ENCODE measurements around the gene DCAF8. TPM values are rescaled to one million over a fixed set of nuclear protein-coding genes. Genes with fewer than 3 reads are reported as not detected.

DCAF8 gene
- total and polyA plus RNA-seq, 2 experiments from 2014 or later, result 79.7 to 80.4 TPM

GRCh38 chr1:160210561-160210960 lies 51.8 kb downstream of the DCAF8 start:
- DNase-seq, result no peak
- H3K9me3 ChIP-seq (ENCODE audit: low read depth), result no peaks in the 10 kb centered on the region
- no peaks in the 10 kb centered on the region for H4K20me1 ChIP-seq (ENCODE audit: insufficient read depth)
- peaks cover 79% of the 10 kb centered on the region for H3K79me2 ChIP-seq (ENCODE audit: insufficient read depth)
- H3K4me3 ChIP-seq, result no peak overlapping the region
- H3K9ac ChIP-seq, result no peak overlapping the region
- in situ Hi-C loops (cut with MboI), result no loop called here
- 80 to 83% methylated on average over 5 of the region's 5 CpGs for WGBS, 2 experiments (ENCODE audit: low coverage in 1 of 2, low lambda C conversion rate in 2 of 2, missing lambda C conversion rate in 2 of 2)
- no peak overlapping the region for H3K4me2 ChIP-seq (ENCODE audit: unreplicated experiment)
- H3K27me3 ChIP-seq (replicated peaks; ENCODE audit: insufficient read depth), result no peaks in the 10 kb centered on the region
- H3K36me3 ChIP-seq (ENCODE audit: low read depth), result peaks cover 58% of the 10 kb centered on the region
- peaks cover 74% of the 10 kb centered on the region for H3F3A ChIP-seq (ENCODE audit: insufficient read depth)
- no peak overlapping the region for H2AFZ ChIP-seq
- H3K27ac ChIP-seq, result peak overlapping the region; percentile 23
- TF ChIP-seq EZH2phosphoT487 (IDR thresholded peaks at IDR 0.05; ENCODE audit: insufficient read depth, low read depth), result no peak
- no peak for TF ChIP-seq EZH2 (IDR thresholded peaks at IDR 0.05; ENCODE audit: insufficient read depth, poor library complexity, severe bottlenecking)
- H3K4me1 ChIP-seq (ENCODE audit: insufficient read depth), result peaks cover 47% of the 10 kb centered on the region
- H3K9me2 ChIP-seq (ENCODE audit: insufficient read depth), result no peaks in the 10 kb centered on the region

- peak overlapping the region; percentile 93 for H3K27ac ChIP-seq
- peaks cover 50% of the 10 kb centered on the region for H3K4me1 ChIP-seq (ENCODE audit: insufficient read depth)
- no peaks in the 10 kb centered on the region for H3K27me3 ChIP-seq (replicated peaks; ENCODE audit: insufficient read depth)
- H3K79me2 ChIP-seq (ENCODE audit: insufficient read depth), result peaks cover 81% of the 10 kb centered on the region
- H2AFZ ChIP-seq, result no peak overlapping the region
- in situ Hi-C loops (cut with MboI), result no loop called here
- peak overlapping the region; percentile 92 for H3K4me2 ChIP-seq (ENCODE audit: unreplicated experiment)
- peaks cover 63% of the 10 kb centered on the region for H3F3A ChIP-seq (ENCODE audit: insufficient read depth)
- TF ChIP-seq EZH2 (IDR thresholded peaks at IDR 0.05; ENCODE audit: insufficient read depth, poor library complexity, severe bottlenecking) (no peak), EZH2phosphoT487 (IDR thresholded peaks at IDR 0.05; ENCODE audit: insufficient read depth, low read depth) (no peak)
- H3K9me2 ChIP-seq (ENCODE audit: insufficient read depth), result no peaks in the 10 kb centered on the region
- peak overlapping the region; percentile 81 for H3K4me3 ChIP-seq
- H3K9me3 ChIP-seq (ENCODE audit: low read depth), result no peaks in the 10 kb centered on the region
- no peaks in the 10 kb centered on the region for H4K20me1 ChIP-seq (ENCODE audit: insufficient read depth)
- WGBS, 2 experiments (ENCODE audit: low coverage in 1 of 2, low lambda C conversion rate in 2 of 2, missing lambda C conversion rate in 2 of 2), result 45 to 54% methylated on average over 6 to 7 of the region's 7 CpGs
- peak overlapping the region; percentile 94 for H3K9ac ChIP-seq
- DNase-seq, result peak; percentile 50
- H3K36me3 ChIP-seq (ENCODE audit: low read depth), result peaks cover 47% of the 10 kb centered on the region
These were observed 52.9 kb downstream of the DCAF8 start for GRCh38 chr1:160209321-160210046.

GRCh38 chr1:160208557-160209320 lies 53.6 kb downstream of the DCAF8 start:
- peaks cover 73% of the 10 kb centered on the region for H3K79me2 ChIP-seq (ENCODE audit: insufficient read depth)
- TF ChIP-seq EZH2 (IDR thresholded peaks at IDR 0.05; ENCODE audit: insufficient read depth, poor library complexity, severe bottlenecking), result no peak
- no peak for TF ChIP-seq EZH2phosphoT487 (IDR thresholded peaks at IDR 0.05; ENCODE audit: insufficient read depth, low read depth)
- H3K4me2 ChIP-seq (ENCODE audit: unreplicated experiment), result peak overlapping the region; percentile 92
- peak overlapping the region; percentile 94 for H3K9ac ChIP-seq
- peak overlapping the region; percentile 81 for H3K4me3 ChIP-seq
- H3K36me3 ChIP-seq (ENCODE audit: low read depth), result peaks cover 40% of the 10 kb centered on the region
- in situ Hi-C loops (cut with MboI), result no loop called here
- H3K4me1 ChIP-seq (ENCODE audit: insufficient read depth), result peaks cover 45% of the 10 kb centered on the region
- peak; percentile 57 for DNase-seq
- no peaks in the 10 kb centered on the region for H4K20me1 ChIP-seq (ENCODE audit: insufficient read depth)
- H3K9me3 ChIP-seq (ENCODE audit: low read depth), result no peaks in the 10 kb centered on the region
- WGBS, 2 experiments (ENCODE audit: low coverage in 1 of 2, low lambda C conversion rate in 2 of 2, missing lambda C conversion rate in 2 of 2), result 27 to 30% methylated on average over 6 of the region's 6 CpGs
- H3K9me2 ChIP-seq (ENCODE audit: insufficient read depth), result no peaks in the 10 kb centered on the region
- H3K27ac ChIP-seq, result peak overlapping the region; percentile 93
- H2AFZ ChIP-seq, result no peak overlapping the region
- H3K27me3 ChIP-seq (replicated peaks; ENCODE audit: insufficient read depth), result no peaks in the 10 kb centered on the region
- peaks cover 55% of the 10 kb centered on the region for H3F3A ChIP-seq (ENCODE audit: insufficient read depth)

GRCh38 chr1:160207771-160208556 lies 54.4 kb downstream of the DCAF8 start:
- Histone ChIP-seq H3K4me3 (peak overlapping the region; percentile 81), H3K9ac (peak overlapping the region; percentile 94), H3K79me2 (ENCODE audit: insufficient read depth) (peaks cover 68% of the 10 kb centered on the region), H4K20me1 (ENCODE audit: insufficient read depth) (no peaks in the 10 kb centered on the region), H3K36me3 (ENCODE audit: low read depth) (peaks cover 34% of the 10 kb centered on the region), H3K9me2 (ENCODE audit: insufficient read depth) (no peaks in the 10 kb centered on the region), H3K27ac (peak overlapping the region; percentile 93), H3K4me1 (ENCODE audit: insufficient read depth) (peaks cover 45% of the 10 kb centered on the region), H2AFZ (no peak overlapping the region), H3K9me3 (ENCODE audit: low read depth) (no peaks in the 10 kb centered on the region), H3K4me2 (ENCODE audit: unreplicated experiment) (peak overlapping the region; percentile 92), H3K27me3 (replicated peaks; ENCODE audit: insufficient read depth) (no peaks in the 10 kb centered on the region), H3F3A (ENCODE audit: insufficient read depth) (peaks cover 54% of the 10 kb centered on the region)
- TF ChIP-seq EZH2 (IDR thresholded peaks at IDR 0.05; ENCODE audit: insufficient read depth, poor library complexity, severe bottlenecking) (no peak), EZH2phosphoT487 (IDR thresholded peaks at IDR 0.05; ENCODE audit: insufficient read depth, low read depth) (no peak)
- no peak for DNase-seq
- 47% methylated on average over 9 of the region's 9 CpGs for WGBS, 2 experiments (ENCODE audit: low coverage in 1 of 2, low lambda C conversion rate in 2 of 2, missing lambda C conversion rate in 2 of 2)
- in situ Hi-C loops (cut with MboI), result no loop called here

Measured in GM23248 (cell line).